Fibroblast of skin of abdomen (primary cell): Measurements from ENCODE around the gene ETV2.
"Not testable (repeated sequence)": the region's sequence is repeated elsewhere in the genome, so short reads cannot be mapped to it uniquely, and the experiment has no call there.

Experiments used
- DNase-seq: peaks from one replicate; pipeline ENCODE4 v3.0.0-alpha.2; 2013

ETV2 gene

DNA sequence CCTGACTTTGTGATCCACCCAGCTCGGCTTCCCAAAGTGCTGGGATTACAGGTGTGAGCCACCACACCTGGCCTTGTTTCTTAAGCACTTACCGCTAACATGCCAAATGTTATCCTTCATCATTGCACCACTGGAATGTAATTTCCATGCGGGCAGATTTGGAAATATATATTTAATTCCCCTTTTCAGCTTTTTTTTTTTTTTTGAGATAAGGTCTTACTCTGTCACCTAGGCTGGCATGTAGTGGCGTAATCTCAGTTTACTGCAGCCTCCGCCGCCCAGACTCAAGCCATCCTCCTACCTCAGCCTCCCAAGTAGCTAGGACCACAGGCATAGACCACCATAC is 20.4 kb downstream of the ETV2 start:
- DNase-seq = no peak

DNA sequence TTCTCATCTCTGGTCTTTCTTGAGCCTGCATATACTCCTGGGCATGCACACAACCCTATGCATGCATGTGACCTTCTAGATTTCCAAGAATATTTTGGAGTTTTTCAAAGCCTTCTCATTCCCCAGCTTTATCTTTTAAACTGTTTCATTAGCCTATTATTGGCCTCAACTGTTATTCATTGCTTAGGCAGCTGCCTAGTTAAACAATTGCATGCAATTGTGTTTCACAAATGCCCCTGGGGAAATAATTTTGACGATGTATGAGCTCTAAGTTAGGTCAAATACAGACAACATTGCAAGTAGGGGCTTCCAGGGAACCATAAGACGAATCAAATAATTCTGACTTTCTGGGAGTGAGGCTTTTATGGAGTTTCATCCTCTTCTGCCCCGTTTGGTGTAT is 22.4 kb downstream of the ETV2 start:
- no peak for DNase-seq

DNA sequence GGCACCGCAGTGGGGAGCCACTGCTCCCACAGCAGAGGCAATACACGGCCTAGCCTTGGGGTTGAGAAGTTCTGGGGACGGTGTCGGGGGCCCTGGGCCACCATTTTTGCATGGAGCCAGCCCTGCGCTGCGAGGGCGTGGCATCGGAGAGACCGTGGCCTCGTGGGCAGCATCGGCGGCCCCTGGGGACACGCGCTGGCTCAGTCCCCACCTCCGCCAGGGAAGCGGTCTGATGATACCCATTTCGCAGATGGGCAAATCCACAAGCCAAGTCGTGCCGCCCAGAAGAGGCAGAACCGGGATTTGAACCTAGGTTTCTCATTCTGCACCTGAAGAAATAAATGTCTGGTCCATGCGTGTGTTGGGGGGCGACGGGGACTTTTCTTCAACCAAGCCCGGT is 23.6 kb downstream of the ETV2 start:
- no peak for DNase-seq

DNA sequence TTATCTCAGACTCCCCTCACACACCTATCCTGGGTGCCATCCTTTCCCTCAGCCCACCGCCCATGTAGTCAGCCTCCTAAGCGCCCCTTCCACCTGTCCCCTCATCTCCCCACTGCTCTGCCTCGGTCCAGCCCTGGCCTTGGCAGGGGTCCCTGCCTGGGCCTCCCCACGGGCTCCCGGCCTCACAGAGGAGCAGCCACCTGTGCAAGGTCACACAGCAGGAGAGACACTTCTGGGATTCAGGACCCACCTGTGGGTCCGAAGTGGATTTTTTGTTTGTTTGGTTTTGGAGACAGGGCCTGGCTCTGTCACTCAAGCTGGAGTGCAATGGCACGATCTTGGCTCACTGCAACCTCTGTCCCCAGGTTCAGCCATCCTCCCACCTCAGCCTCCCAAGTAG is 24.1 kb downstream of the ETV2 start:
- DNase-seq = no peak

DNA sequence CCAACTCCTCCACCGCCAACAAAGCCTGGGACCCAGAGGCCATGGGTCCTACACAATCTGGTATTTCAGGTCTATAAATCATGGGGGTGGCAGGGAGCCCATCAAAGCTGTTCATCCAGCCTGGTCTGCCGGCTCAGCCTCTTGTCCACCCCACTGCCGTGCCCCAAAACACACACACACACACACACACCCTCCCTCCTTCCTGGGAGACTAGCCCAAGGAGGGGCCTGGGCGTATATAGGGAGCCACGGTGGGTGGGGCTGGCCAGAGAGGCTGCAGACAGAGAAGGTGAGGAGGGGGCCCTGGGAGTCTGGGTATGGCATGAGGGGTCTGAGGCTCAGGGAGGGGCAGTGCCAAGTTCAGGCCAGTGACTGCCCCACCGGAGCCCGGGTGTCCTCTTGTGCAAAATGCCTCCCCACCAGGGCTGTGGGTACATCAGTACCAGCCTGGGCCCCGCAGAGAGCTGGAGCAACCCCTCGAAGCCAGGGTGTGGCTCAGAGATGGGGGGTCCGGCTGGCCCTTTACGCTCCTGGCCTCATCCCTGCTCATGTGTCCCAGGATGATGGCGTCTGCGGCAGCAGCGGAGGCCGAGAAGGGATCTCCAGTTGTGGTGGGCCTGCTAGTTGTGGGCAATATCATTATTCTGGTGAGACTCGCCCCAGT is 24.8 kb downstream of the ETV2 start, which contains the start of gene UPK1A:
Gene UPK1A (plus strand): TSS at position 267 of the 663 bp plus-strand sequence. CDS start 296 bp downstream, at position 563.
- no peak for DNase-seq

DNA sequence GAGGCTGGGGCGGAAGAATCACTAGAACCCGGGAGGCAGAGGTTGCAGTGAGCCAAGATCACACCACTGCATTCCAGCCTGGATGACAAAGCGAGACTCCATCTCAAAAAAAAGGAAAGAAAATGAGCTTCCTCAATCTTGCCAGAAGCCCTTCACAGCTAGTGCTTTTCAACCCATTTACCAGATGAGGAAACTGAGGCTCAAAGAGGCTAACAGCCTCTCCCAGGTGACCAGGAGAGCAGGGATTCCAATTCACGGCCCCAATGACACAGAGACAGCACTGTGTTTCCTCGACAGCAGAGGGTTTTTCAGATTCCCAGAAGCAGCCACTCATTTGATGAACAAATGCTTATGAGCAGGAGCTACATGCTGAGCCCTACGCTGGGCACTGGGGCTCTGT is 28.0 kb downstream of the ETV2 start:
- DNase-seq = no peak

DNA sequence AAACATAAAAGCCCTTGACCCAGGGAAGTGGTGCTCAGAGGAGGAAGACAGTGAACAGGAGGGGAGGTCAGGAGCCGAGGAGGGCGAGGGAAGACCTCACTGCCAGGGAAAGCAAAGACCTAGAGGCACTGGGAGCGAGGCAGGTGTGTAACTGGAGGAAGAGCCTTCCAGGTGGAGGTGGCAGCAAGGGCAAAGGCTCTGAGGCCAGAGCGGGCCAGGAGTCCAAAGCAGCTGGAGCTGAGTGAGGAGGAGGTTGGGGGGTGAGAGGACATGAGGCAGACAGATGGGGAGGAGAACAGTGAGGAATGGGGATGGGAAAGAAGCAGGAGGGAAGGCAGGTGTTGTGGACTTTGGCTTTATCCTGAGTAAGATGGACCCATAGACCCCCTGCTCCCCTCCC is 28.4 kb downstream of the ETV2 start:
- DNase-seq = no peak

DNA sequence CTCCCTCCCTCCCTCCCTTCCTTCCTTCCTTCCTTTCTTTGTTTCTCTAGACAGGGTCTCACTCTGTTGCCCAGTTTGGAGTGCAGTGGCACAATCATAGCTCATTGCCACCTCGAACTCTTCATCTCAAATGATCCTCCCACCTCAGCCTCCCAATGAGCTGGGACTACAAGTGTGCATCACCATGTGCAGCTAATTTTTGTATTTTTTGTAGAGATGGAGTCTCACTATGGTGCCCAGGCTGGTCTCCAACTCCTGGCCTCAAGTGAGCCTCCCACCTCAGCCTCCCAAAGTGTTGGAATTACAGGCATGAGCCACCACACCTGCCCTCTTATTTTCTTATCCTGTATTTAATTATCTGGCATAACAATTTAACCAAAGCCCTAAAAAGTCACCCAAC is 29.1 kb downstream of the ETV2 start:
- no peak for DNase-seq

DNA sequence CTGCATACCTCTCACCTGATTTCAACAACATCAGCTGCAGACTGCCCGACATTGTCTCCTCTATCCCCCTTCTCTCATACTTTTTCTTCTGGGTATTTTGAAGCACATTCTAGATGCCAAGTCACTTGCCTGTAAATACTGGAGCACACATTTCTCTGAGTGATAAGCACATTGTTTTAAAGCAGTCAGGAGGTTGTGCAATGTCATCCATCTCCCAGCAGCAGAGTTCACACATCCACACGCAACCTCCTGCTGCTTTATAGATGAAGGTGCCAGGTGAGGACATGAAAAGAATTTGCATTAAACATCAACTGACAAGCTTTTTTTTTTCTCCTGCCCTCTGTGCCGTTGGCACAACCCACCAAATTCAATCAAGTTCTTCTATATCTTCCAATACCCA is 30.3 kb downstream of the ETV2 start:
- no peak for DNase-seq

DNA sequence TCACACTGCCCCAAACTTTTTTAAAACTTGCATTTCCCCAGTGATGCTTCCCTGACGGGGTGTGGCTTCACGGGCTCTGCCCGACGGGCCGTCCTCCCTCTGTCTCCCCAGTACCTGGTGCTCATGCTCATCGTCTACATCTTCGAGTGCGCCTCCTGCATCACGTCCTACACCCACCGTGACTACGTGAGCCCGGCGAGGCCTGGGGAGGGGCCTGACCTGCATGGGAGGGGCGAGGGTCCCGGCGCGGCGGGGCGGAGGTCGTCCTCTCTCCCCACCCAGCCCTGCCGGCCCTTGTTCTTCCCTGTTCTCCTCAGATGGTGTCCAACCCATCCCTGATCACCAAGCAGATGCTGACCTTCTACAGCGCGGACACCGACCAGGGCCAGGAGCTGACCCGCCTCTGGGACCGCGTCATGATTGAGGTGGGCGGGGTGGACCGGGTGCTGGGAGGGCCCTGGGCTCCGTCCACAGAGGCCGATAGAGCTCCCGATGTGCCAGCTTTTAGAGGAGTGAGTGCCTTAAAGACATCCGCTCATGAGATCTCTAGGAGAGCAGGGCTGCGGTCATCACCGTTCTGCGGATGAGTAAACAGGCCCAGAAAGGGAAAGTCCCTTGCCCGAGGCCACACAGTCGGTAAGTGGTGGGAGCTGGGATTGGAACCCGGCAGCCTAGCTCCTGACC is 31.7 kb downstream of the ETV2 start:
- peak; percentile 11 for DNase-seq

DNA sequence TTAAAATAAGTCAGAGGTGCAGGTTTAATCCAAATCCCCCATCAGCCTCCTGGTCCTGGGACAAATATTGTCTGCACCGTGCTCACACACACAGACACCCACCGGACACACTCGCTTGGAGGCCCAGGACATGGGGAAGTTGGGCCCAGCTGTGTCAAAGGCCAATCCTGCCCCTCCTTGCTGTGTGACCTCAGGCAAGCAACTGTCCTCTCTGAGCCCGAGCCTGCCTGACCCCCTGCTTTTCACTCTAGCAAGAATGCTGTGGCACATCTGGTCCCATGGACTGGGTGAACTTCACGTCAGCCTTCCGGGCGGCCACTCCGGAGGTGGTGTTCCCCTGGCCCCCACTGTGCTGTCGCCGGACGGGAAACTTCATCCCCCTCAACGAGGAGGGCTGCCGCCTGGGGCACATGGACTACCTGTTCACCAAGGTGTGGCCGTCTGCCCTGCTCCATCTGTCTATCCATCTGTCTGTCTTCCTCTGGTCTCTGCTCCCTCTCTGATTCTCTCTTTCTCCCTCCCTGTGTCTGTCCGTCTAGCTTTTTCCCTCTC is 34.1 kb downstream of the ETV2 start:
- DNase-seq = no peak

DNA sequence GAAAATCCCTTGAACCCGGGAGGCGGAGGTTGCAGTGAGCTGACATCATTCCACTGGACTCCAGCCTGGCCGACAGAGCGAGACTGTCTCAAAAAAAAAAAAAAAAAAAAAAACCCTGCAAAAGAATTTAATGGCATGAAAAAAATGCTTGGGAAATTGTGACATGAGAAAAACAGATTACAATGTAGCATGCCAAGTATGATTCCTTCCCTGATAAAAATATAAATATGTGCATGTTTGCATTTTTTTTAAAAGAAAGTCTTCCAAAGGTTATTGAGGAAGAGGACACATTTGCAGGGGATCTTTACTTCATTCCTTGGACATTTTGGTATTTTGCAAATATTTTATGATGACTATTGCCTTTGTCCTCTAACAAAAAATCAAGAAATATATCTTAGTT is 48.3 kb downstream of the ETV2 start:
- DNase-seq = peak; percentile 9

DNA sequence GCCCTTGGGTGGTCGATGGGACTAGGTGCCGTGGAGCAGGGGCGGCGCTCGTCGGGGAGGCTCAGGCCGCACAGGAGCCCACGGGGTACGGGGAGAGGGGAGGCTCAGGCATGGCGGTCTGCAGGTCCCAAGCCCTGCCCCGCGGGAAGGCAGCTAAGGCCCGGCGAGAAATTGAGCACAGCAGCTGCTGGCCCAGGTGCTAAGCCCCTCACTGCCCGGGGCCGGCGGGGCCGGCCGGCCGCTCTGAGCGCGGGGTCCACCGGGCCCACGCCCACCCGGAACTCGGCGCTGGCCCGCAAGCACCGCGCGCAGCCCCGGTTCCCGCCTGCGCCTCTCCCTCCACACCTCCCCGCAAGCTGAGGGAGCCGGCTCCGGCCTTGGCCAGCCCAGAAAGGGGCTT is 49.6 kb downstream of the ETV2 start:
- DNase-seq = not testable (repeated sequence)

DNA sequence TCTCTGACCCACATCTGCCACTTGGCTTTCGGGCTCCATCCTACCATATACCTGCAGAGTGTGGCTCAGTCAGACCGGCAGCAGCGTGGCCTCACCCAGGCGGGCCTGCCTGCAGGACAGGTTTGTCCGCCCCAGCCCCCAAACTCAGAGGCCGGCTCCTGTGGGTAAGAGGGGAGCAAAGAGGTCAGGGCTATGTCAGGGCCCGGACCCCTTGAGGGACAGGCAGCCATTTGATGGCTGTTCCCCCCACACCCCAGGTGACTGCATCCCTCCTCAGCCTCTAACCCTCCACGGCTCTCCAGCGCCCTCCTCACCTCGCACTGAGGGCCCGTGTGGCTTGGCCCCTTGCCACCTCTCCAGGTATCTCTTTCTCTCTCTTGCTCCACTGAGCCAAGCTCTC is 50.5 kb downstream of the ETV2 start:
- no peak for DNase-seq

DNA sequence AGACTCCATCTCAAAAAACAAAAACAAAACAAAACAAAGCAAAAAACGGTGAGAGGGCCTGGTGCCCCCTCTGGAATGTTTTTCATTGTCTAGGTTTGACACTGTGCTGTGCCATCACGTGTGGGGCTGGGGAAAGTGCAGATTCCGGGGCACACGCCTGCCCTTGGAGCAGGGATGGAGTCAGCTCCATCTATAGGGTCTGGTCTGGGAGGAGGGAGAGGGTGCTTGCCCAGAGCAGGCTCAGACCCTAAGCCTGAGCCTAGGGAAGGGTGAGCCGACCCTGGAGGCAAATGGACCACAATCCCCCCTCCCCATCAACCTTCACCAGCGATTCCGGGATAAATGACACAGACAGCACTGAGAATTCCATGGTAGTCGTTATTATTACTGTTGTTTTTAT is 51.9 kb downstream of the ETV2 start:
- no peak for DNase-seq

DNA sequence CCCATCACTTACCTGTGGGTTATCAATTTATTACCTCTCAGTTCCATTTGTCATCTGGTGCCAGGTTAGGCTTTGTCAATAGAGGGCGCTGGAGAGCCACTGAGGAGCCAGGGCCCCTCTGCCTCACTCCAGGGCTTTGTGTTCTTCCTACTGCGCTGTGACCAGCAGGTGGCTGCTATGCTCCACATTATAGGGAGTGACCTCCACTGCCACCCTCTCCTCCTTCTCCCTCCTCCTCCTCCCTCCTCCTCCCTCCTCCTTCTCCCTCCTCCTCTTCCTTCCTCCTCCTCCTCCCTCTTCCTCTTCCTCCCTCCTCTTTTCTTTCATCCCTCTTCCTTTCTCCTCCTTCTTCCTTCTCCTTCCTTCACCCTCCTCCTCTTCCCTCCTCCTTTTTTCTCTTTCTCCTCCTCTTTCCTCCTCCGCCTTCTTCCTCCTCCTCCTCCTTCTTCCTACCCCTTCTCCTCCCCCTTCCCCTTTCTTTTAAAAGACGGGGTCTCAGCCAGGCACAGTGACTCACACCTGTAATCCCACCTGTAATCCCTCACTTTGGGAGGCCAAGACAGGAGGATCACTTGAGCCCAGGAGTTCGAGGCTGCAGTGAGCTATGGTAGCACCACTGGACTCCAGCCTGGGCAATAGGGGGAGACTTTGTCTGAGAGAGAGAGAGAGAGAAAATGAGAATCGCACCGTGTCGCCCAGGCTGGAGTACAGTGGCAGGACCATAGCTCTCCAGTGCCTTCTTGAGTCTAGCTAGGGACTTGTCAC is 52.5 kb downstream of the ETV2 start:
- DNase-seq = peak; percentile 82
